ENCODE measurements around the gene OPCML.

Gene OPCML

GRCh38 chr11:132980670-132981069, 551.6 kb downstream of the OPCML start:
- DNase-seq (ENCODE audit: low read depth) = no peak

GRCh38 chr11:132977746-132978145, 554.6 kb downstream of the OPCML start:
- no peak for DNase-seq (ENCODE audit: low read depth)

GRCh38 chr11:132977241-132977640, 555.1 kb downstream of the OPCML start:
- no peak for DNase-seq (ENCODE audit: low read depth)

DNA sequence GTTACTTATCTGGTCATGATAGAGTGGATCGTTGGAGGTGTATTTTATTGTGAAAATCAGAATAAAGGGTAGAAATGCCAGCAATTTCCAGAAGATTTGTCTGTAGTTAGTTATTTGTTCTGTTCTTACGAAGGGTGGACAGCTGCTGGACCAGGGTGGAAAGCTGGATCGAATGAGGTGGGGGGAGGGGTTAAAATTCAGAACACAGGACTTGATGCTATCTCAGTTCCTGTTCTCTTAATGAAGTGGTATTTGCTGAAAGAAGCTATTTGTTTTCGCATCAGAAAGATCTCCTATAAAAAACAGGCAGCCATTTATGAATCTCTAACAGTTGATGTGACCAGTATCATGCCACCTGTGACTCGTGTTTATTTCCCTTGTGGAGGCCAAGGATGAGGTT, 556.2 kb downstream of the OPCML start:
- no peak for DNase-seq (ENCODE audit: low read depth)

DNA sequence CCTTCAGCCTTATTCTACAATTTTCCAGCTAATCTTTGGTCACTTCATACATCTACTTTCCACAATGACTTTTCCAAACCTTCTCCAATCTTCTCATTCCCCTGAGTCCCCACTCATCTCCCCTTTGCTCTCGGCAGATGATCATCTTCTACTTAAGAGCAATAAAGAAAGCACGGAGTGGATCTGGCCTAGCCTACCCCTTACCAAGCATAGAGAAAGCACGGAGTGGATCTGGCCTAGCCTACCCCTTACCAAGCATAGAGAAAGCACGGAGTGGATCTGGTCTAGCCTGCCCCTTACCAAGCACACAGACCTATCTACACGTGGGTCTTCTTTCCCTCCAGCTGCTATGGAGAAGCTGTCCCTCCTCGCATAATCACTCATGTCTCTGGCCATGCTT, 558.6 kb downstream of the OPCML start:
- DNase-seq (ENCODE audit: low read depth) = no peak

DNA sequence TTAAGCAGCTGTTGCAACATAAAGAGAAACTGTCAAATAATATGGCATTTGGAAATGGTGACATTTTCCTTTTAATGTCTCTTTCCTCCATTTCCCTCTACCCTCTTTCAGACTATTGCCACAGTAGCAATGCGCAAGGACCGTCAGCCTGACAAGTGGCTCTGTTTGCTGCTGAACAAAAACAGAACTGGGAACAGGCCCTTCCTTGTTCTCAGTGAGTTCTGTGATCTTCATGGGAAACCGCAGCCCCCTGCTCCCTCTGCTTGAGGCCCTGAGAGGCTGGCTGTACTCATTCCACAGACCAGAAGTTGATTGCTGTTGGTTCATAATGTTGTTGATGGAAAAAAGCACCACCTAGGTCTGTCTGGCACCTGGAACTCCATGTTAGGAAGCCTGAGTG, 559.7 kb downstream of the OPCML start:
- no peak for DNase-seq (ENCODE audit: low read depth)

DNA sequence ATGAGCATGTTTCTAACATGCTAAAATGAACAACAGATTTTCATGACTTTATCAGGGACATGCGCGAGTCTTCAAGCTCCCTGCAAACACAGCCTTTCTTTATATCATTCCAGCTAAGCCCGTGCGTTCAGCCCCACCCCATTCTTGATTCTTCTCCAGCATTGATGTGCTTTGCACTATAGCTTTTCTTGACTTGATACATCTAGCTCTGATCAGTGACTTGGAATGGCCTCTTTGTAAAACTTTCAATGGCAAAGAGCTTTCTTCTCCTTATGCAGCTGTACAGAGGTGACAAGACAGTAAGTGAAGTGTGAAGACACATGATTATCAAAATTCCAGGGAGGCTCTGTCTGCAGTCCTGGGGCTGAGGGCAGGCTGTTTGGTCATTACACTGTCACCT, 561.0 kb downstream of the OPCML start:
- DNase-seq (ENCODE audit: low read depth) = no peak

DNA sequence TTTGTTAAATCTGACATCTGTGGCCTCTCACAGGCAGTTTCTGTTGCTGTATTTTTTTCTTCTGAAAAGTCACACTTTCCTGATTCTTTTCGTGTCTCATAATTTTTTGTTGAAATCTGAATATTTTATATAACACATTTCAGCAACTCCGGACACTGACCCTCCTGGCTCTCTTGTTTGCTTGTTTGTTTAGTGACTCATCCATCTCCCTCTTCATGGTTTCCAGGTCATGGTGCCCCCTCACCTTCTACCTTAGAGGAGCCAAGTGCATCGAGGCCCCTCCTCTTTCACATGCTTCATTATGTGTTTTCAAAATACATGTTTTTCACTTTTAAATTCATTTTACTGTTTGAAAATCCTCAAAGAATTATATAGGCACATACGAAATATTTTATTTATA, 562.4 kb downstream of the OPCML start:
- DNase-seq (ENCODE audit: low read depth) = no peak

DNA sequence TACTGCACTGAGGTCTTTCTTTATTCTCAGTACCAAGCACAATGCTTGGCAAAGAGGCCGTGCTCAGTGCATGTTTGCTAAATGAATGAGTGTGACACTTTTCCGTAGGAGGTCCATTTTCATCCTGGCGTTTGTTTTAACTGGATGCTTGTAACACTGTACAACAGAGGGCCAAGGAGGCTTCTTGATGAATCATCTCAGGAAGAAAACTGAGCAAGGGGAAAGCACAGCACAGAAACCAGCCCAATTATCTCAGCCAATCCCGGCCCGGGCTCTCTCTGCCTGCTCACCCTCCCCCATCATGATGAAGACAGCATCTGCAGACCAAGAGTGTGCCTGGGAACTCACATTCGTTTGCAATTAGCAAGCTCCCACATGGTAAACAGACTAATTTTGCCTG, 570.3 kb downstream of the OPCML start:
- no peak for DNase-seq (ENCODE audit: low read depth)

DNA sequence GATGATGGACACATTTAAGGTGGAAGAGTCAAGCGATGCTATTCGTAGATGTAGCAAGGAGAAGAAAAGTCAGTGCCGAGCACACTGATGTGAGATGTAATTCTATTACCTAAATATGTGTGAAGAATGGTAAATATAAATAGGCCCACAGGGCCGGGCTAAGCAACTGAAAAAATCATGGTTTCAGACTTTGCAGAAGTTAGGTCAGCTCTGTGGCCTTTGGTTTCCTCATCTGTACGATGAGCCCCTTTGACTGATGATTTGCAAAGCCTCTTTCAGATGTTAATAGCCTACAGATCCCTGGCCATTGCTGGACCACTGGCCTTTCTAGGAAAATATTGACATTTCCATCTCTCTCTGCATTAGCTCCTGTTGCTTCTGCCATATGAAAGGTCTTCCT, 570.8 kb downstream of the OPCML start:
- DNase-seq (ENCODE audit: low read depth) = no peak

DNA sequence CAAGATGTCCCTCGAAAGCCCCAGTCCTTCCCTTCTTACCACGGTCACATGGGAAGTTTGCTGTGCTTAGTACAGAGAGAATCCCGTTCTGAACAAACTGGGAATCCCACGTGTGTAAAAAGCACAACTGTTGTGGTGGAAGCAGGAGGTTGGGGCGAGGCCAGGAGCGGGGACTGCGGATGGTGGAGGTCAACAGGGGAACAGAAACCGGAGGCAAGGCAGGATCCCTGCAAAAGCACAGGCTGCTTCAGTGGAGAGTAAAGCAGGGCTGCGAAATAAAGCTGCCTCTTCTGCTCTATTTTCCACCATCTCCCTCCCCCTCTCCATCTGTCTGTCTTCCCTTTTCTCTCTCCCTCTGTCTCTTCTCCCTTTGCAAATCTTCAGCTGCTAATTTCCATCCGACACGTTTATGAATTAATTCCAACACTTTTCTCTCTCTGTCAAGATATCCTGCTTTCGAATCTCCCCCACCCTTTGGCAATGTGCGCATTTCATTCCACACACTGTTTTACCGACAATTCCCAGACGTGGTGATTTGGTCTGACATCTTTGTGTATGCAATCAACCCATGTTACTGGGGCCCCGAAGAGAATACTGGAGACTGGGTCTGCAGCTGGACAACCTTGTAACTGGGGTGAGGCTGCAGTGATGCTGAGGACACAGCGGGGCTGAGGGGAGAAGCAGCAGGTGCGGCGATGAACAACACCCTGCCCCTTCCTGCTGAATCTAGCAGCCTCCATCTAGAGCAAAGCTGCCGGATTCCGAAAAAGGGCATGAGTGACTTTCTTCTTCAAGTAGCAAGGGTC, 571.8 kb downstream of the OPCML start:
- no peak for DNase-seq (ENCODE audit: low read depth)

DNA sequence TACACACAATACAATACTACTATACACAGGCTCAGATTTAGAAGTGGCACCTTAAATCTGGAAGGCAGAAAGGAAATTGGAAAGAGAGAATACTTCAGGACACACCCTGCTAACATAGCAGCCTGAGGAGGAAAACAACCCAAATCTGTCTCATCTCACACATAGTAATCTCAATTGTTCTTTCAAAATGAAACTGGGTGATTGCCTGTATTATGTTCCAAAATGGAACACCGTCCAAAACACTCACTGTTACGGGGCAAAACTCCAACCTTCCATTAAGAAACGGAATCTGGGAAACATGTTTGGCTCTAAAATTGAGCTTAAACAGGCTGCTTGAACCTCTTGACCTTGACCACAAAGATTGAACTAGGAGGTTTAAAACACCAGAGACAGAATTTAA, 572.6 kb downstream of the OPCML start:
- no peak for DNase-seq (ENCODE audit: low read depth)

DNA sequence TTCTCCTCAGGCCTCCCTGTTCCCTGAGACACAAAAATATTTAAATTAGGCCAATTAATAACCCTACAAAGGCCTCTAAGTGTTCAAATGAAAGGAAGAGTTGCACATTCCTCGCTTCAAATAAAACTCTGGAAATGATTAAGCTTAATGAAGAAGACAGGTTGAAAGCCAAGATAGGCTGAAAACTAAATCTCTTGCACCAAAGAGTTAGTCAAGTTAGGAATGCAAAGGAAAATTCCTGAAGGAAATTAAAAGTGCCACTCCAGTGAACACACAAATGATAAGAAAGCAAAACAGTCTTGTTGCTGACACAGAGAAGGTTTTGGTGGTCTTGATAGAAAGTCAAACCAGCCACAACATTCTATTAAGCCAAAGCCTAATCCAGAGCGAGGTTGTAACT, 574.4 kb downstream of the OPCML start:
- DNase-seq (ENCODE audit: low read depth) = no peak

DNA sequence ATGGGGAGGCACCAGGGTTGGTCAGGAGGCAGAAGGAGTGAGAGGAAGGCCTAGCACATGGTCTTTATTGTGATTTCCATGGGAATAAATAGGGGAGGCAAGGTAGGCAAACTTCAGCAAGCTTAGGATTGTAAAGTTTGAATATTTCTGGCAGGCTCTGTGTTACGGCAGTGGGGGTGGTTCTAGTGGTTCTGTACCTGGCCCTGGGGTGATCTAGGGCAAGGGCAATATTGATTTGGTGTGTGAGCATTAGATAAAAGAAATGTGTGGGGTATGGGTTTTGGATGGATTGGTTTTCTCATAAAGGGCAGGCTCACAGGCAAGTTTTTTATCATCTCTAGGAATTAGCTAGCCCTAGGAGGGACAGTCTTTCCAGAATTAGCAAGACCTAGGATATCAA, 584.0 kb downstream of the OPCML start:
- no peak for DNase-seq (ENCODE audit: low read depth)

GRCh38 chr11:132944569-132944944, 587.7 kb downstream of the OPCML start:
- DNase-seq (ENCODE audit: low read depth) = no peak

DNA sequence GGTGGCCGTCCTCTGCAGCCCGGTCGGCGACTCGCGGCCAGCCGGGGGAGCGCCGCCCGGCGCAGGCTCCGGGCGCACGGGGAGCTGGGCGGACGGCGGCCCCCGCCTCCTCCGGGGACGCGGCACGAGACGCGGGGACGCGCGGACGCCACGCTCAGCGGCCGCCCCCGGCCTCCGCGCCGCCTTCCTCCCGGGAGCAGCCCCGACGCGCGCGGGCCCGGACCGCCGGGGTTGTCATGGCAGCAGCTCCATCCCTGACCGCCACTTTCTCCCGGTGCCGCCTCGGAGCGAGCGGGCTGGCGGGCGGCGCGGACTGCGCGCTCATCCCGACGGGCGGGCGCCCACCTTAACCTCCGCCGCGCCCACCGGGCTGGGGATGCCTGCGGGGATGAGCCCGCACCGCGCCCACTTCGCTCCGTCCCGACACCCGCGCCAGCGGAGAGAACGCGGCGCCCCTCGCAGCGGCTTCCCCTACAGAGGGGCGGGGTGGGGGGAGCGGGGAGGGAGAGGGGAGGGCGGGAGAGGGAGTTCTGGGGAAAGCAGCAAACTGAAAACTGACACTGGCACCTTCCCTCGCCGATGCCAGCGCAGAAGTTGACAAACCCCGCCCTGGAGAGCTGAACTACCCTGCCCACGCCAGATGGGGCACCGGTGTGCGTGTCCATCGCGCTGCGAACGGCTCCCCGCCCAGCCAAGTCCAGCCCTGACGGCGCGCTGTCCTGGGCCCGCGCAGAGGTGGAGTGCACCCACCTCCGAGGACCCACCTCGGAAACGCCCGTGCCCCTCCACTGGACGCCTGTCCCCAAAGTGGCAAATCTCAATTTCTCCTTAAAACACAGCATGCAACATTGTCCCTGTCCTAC, 588.4 kb downstream of the OPCML start:
- DNase-seq (ENCODE audit: low read depth) = no peak

DNA sequence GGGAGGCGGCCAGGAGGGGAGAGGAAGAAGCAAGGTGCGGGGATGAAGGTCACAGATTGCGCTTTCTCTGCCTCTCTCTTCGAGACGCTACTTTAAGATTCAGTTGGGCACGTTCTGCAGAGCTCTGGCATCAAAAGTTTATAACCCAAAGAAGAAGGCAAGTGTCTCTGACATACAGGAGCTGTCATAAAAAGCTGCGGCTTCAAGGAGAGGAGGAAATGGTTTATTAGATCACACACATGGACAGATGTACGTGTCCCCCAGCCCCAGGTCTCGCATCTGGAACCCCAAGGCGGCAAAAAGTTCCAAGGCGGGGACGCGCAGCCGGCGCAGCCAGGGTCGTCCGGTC, 589.0 kb downstream of the OPCML start:
- DNase-seq (ENCODE audit: low read depth) = no peak

GRCh38 chr11:132942611-132943356, 589.5 kb downstream of the OPCML start:
- no peak for DNase-seq (ENCODE audit: low read depth)

- no peak for DNase-seq (ENCODE audit: low read depth)
Measured at GRCh38 chr11:132941761-132942160, 590.5 kb downstream of the OPCML start.

DNA sequence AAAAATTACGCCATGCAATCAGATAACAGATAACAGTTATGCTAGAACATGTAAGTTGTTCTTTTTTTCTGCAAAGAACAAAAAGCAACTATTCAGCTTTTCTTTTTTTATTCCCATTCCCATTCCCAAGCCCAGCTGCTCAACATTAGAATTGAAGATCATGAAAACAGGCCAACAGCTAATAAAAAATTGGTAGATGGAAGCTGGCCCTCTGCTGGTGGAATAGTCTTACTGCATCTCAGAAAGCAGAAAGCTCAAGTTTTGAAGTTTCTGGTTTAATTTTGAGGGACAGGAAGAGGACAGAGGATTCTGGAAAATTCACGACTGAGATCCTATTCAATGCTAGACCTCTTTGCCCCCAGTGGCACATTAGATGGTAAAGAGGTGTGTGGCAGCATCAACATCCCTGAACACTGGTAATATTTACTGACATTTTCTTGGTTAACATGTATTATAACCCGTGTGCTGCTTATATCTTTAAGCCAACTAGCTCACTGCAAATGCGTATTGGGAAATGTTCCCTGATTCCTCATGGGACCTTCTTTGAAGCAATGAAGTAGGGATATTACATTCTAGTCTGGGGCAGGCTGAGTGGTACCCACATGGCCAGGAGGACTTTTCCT, 591.2 kb downstream of the OPCML start:
- no peak for DNase-seq (ENCODE audit: low read depth)

DNA sequence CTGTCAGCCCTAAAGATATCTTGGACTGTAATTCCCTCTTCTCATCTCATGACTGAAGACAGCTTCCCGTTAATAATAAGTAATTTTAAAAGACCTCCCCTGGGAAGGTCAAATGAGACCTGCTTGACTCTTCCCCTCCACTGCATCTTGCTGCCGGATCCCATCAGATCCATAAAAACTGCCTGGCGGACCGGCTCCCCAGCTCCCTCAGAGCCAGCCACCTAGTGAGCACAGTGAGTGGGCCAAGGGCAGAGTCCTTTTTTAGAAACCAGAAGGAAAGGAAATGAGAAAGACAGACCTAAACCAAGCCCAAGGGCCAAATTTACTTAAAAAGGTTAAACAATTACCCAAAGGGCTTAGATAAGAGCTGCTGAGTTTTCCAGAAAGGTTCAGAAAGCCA, 595.3 kb downstream of the OPCML start:
- DNase-seq (ENCODE audit: low read depth) = no peak

GRCh38 chr11:132935383-132935782, 596.9 kb downstream of the OPCML start:
- no peak for DNase-seq (ENCODE audit: low read depth)

Data from stimulated activated CD8-positive, alpha-beta memory T cell treated with anti-CD3 and anti-CD28 coated beads, Interleukin-15, amount 100 ng/mL, for 1 hour (primary cell).